Testis (tissue), 3 donors: Measurements from ENCODE around the gene OR10G7. TPM values are rescaled to one million over a fixed set of nuclear protein-coding genes. Genes with fewer than 3 reads are reported as not detected.

Source experiments
- DNase-seq: peaks from one replicate; pipeline ENCODE4 v3.0.0-alpha.2; 2019
- H3K27ac ChIP-seq, 2 donors: fragments of 200-600 bp; sonication (generic); one replicate each; pipeline ENCODE4 v1.5.1; 2019
- H3K27me3 ChIP-seq: fragments of 200-600 bp; sonication (generic); one replicate; pipeline ENCODE4 v1.5.1; 2019
- H3K36me3 ChIP-seq: fragments of 200-600 bp; sonication (generic); one replicate; pipeline ENCODE4 v1.5.1; 2017; ENCODE audit warnings: low read depth; ENCODE audit errors: missing control alignments
- H3K4me1 ChIP-seq: fragments of 200-600 bp; sonication (generic); one replicate; pipeline ENCODE4 v1.5.1; 2019
- H3K4me3 ChIP-seq, 2 donors: fragments of 200-600 bp; sonication (generic); one replicate each; pipeline ENCODE4 v1.5.1; 2017 to 2019
- H3K9me3 ChIP-seq: fragments of 200-600 bp; sonication (generic); one replicate; pipeline ENCODE4 v1.5.1; 2017
- CTCF ChIP-seq, 3 experiments: fragments of 450-650 bp in 2 of 3; fragments of 200-600 bp in 1 of 3; sonication (generic) in 1 of 3; IDR thresholded peaks; one replicate each; pipeline ENCODE4 v1.5.1; 2016 to 2019; ENCODE audit warnings: antibody characterized with exemption in 3 of 3, mild to moderate bottlenecking in 2 of 3, moderate library complexity in 1 of 3
- POLR2A ChIP-seq: fragments of 450-650 bp; IDR thresholded peaks from one replicate; pipeline ENCODE4 v1.6.1; 2017; ENCODE audit warnings: antibody characterized with exemption, mild to moderate bottlenecking, moderate library complexity
- WGBS, 2 donors: methylation state at CpG; one replicate each; pipeline ENCODE4 v1.1.5; 2018; 5-methylcytosine and 5-hydroxymethylcytosine counted together
- intact Hi-C: fragments of 100-400 bp; cut with DNase I; formaldehyde crosslinking; loops from one replicate; pipeline ENCODE4 v1.15.1; 2023; ENCODE audit warnings: low total_unique reads
- polyA plus RNA-seq: library from polyadenylated mRNA; stranded (reverse); fragments of 350-450 nt; fragmentation: Illumina TruSeq; extraction: RNeasy Lipid Tissue Mini Kit (QIAGEN cat#74804); gene quantifications from one replicate; pipeline ENCODE4 v1.2.3, GENCODE V29; 2014; ENCODE audit warnings: low read depth, low replicate concordance; ENCODE audit not compliant: insufficient read depth
- total RNA-seq, 2 donors: library from RNA; depleted of rRNA; stranded (reverse); fragments of >200 nt; gene quantifications; one replicate each; pipeline ENCODE4 v1.2.3, GENCODE V29; 2016

The OR10G7 gene
- total and polyA plus RNA-seq, 3 donors from 2014 or later: not detected

GRCh38 chr11:124071623-124071948, 30.5 kb upstream of the OR10G7 start:
- TF ChIP-seq CTCF (IDR thresholded peaks at IDR 0.05): no peak
- no peak for TF ChIP-seq POLR2A
- Histone ChIP-seq H3K27ac (no peak overlapping the region), H3K4me3 (no peak overlapping the region), H3K9me3 (no peaks in the 10 kb centered on the region), H3K4me1 (peaks cover 9% of the 10 kb centered on the region), H3K36me3 (no peaks in the 10 kb centered on the region), H3K27me3 (no peaks in the 10 kb centered on the region)
- intact Hi-C loops: no loop called here
- DNase-seq: no peak
- 44 to 77% methylated on average over 4 of the region's 4 CpGs for WGBS, 2 donors

GRCh38 chr11:124070915-124071622, 29.9 kb upstream of the OR10G7 start:
- H3K36me3 ChIP-seq: no peaks in the 10 kb centered on the region
- H3K4me3 ChIP-seq: no peak overlapping the region
- H3K27me3 ChIP-seq: no peaks in the 10 kb centered on the region
- TF ChIP-seq CTCF (IDR thresholded peaks at IDR 0.05) (peak; percentile 55 to 85 (median 73)), POLR2A (no peak)
- DNase-seq: peak; percentile 74
- H3K9me3 ChIP-seq: no peaks in the 10 kb centered on the region
- WGBS, 2 donors: 8 to 16% methylated on average over 8 of the region's 8 CpGs
- intact Hi-C loops: no loop called here
- H3K27ac ChIP-seq: no peak overlapping the region
- peaks cover 7% of the 10 kb centered on the region for H3K4me1 ChIP-seq

- Histone ChIP-seq H3K27ac (no peak overlapping the region), H3K27me3 (no peaks in the 10 kb centered on the region), H3K4me1 (no peaks in the 10 kb centered on the region), H3K9me3 (no peaks in the 10 kb centered on the region), H3K36me3 (no peaks in the 10 kb centered on the region), H3K4me3 (no peak overlapping the region)
- intact Hi-C loops: no loop called here
- 41 to 49% methylated on average over 23 to 28 of the region's 28 CpGs for WGBS, 2 donors
- peak; percentile 43 for DNase-seq
- TF ChIP-seq CTCF (IDR thresholded peaks at IDR 0.05) (no peak), POLR2A (no peak)
Observed at GRCh38 chr11:124069429-124070401, 28.6 kb upstream of the OR10G7 start.

- no peaks in the 10 kb centered on the region for H3K27me3 ChIP-seq
- no peaks in the 10 kb centered on the region for H3K9me3 ChIP-seq
- H3K27ac ChIP-seq: no peak overlapping the region
- no peaks in the 10 kb centered on the region for H3K36me3 ChIP-seq
- no peak for TF ChIP-seq CTCF (IDR thresholded peaks at IDR 0.05)
- TF ChIP-seq POLR2A: no peak
- intact Hi-C loops: no loop called here
- 72% methylated on average over 4 of the region's 4 CpGs for WGBS, 2 donors
- DNase-seq: no peak
- H3K4me1 ChIP-seq: no peaks in the 10 kb centered on the region
- H3K4me3 ChIP-seq: no peak overlapping the region
Observed at GRCh38 chr11:124068601-124069110, 27.5 kb upstream of the OR10G7 start.
